Tibial artery (tissue), 4 donors: Measurements from ENCODE around the gene NSL1.
"Not testable (repeated sequence)": the region's sequence is repeated elsewhere in the genome, so short reads cannot be mapped to it uniquely, and the experiment has no call there.

Experiments used
- DNase-seq, 2 donors: peaks; one replicate each; pipeline ENCODE4 v3.0.0-alpha.2; 2019
- H3K27ac ChIP-seq, 2 donors: fragments of 200-600 bp; sonication (generic) in 1 of 2; 1 replicate in 1 of 2; 2 replicates in 1 of 2; pipeline ENCODE4 v1.5.1; 2018 to 2019; ENCODE audit warnings: mild to moderate bottlenecking in 1 of 2
- H3K27me3 ChIP-seq, 2 donors: fragments of 200-600 bp; sonication (generic) in 1 of 2; one replicate each; pipeline versions ENCODE4 v1.5.1 to v1.6.0; 2016 to 2019
- H3K36me3 ChIP-seq, 3 donors: fragments of 200-600 bp; sonication (generic) in 2 of 3; one replicate each; pipeline ENCODE4 v1.5.1; 2016 to 2019; ENCODE audit warnings: mild to moderate bottlenecking in 2 of 3
- H3K4me1 ChIP-seq, 4 donors: fragments of 200-600 bp; sonication (generic) in 2 of 4; 1 replicate in 3 of 4; 2 replicates in 1 of 4; pipeline ENCODE4 v1.5.1; 2016 to 2019
- H3K4me3 ChIP-seq, 2 donors: fragments of 200-600 bp; sonication (generic) in 1 of 2; 1 replicate in 1 of 2; 2 replicates in 1 of 2; pipeline ENCODE4 v1.5.1; 2018 to 2019; ENCODE audit warnings: mild to moderate bottlenecking in 2 of 2
- H3K9me3 ChIP-seq, 3 donors: fragments of 200-600 bp; sonication (generic) in 1 of 3; one replicate each; pipeline ENCODE4 v1.5.1; 2016 to 2019
- CTCF ChIP-seq, 2 experiments: fragments of 200-600 bp in 1 of 2; fragments of 450-650 bp in 1 of 2; IDR thresholded peaks; one replicate each; pipeline ENCODE4 v1.5.1; 2017 to 2019; ENCODE audit warnings: antibody characterized with exemption in 2 of 2, mild to moderate bottlenecking in 1 of 2, moderate library complexity in 1 of 2
- intact Hi-C: fragments of 100-400 bp; cut with DNase I; formaldehyde crosslinking; loops from one replicate; pipeline ENCODE4 v1.15.0; 2023; ENCODE audit warnings: low total_unique reads

Gene NSL1

GRCh38 chr1:212731630-212732029 lies 59.9 kb downstream of the NSL1 start:
- no peaks in the 10 kb centered on the region for H3K4me1 ChIP-seq
- no peak overlapping the region for H3K4me3 ChIP-seq
- no peak for DNase-seq
- intact Hi-C loops: no loop called here
- no peaks in the 10 kb centered on the region for H3K27me3 ChIP-seq
- H3K36me3 ChIP-seq: peaks cover 0 to 6% (median 4%) of the 10 kb centered on the region in 3 donors
- H3K27ac ChIP-seq: no peak overlapping the region
- TF ChIP-seq CTCF (IDR thresholded peaks at IDR 0.05): no peak
- H3K9me3 ChIP-seq: no peaks in the 10 kb centered on the region

- peaks cover 0 to 6% (median 4%) of the 10 kb centered on the region in 3 donors for H3K36me3 ChIP-seq
- no peaks in the 10 kb centered on the region for H3K27me3 ChIP-seq
- no peak for TF ChIP-seq CTCF (IDR thresholded peaks at IDR 0.05)
- H3K27ac ChIP-seq: no peak overlapping the region
- intact Hi-C loops: no loop called here
- H3K9me3 ChIP-seq: no peaks in the 10 kb centered on the region
- no peaks in the 10 kb centered on the region for H3K4me1 ChIP-seq
- H3K4me3 ChIP-seq: no peak overlapping the region
- no peak for DNase-seq
Observed at GRCh38 chr1:212728606-212729005, 63.0 kb downstream of the NSL1 start.

GRCh38 chr1:212727386-212728181 lies 64.0 kb downstream of the NSL1 start:
- intact Hi-C loops: no loop called here
- TF ChIP-seq CTCF (IDR thresholded peaks at IDR 0.05): no peak
- no peak overlapping the region for H3K4me3 ChIP-seq

GRCh38 chr1:212724679-212725078 lies 66.9 kb downstream of the NSL1 start:
- DNase-seq: not testable (repeated sequence)

More at GRCh38 chr1:212727386-212728181, 64.0 kb downstream of the NSL1 start:
- no peak overlapping the region for H3K27ac ChIP-seq
- H3K36me3 ChIP-seq: peaks cover 0 to 2% (median under 1%) of the 10 kb centered on the region in 3 donors
- H3K27me3 ChIP-seq: no peaks in the 10 kb centered on the region
- H3K4me1 ChIP-seq: no peaks in the 10 kb centered on the region
- no peaks in the 10 kb centered on the region for H3K9me3 ChIP-seq
- no peak for DNase-seq

GRCh38 chr1:212722270-212722957 lies 69.2 kb downstream of the NSL1 start:
- Histone ChIP-seq H3K4me1 (no peaks in the 10 kb centered on the region), H3K9me3 (no peaks in the 10 kb centered on the region), H3K36me3 (no peaks in the 10 kb centered on the region), H3K4me3 (no peak overlapping the region), H3K27me3 (no peaks in the 10 kb centered on the region), H3K27ac (no peak overlapping the region)
- TF ChIP-seq CTCF (IDR thresholded peaks at IDR 0.05): no peak
- intact Hi-C loops: no loop called here
- DNase-seq: no peak

More at GRCh38 chr1:212724679-212725078, 66.9 kb downstream of the NSL1 start:
- H3K27me3 ChIP-seq, H3K4me1 ChIP-seq, H3K27ac ChIP-seq, H3K9me3 ChIP-seq, intact Hi-C loops, H3K36me3 ChIP-seq, H3K4me3 ChIP-seq: not testable (repeated sequence)
